Mammary epithelial cell (primary cell): Measurements from ENCODE around the gene SRRM4.

Source experiments
- EZH2 ChIP-seq: IDR thresholded peaks from 2 replicates; pipeline ENCODE4 v1.6.1; 2012; ENCODE audit warnings: low read length, inconsistent platforms, borderline replicate concordance
- TF ChIP-seq, protein P1 (sequence below), 2 donors: IDR thresholded peaks in 1 of 2; conservative IDR thresholded peaks in 1 of 2; 2 replicates each; pipeline ENCODE4 v1.5.1; 2011 to 2012; ENCODE audit warnings: inconsistent platforms in 2 of 2, low read length in 2 of 2, mild to moderate bottlenecking in 2 of 2, control low read depth in 1 of 2, low read depth in 1 of 2; ENCODE audit not compliant: insufficient read depth in 1 of 2; ENCODE audit errors: extremely low read depth in 1 of 2

DNA sequence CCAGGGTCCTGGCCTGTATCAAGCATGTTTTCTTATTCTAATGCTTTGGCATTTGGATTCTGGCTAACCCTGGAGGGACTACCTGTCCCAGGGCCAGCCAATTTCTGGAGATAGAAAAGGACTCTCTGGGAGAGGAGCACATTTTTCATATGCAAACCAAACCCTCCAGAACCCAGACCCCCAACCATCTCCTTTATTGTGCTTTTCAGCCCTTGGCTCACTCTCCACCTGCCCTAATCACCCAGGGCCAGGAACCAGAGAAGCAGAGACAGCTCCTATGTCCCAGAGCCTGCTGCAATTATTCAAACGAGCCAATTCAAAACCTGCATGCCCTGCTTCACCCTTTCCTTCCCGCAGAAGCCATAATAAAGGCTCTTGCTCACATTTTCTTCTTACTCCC, 221.2 kb downstream of the SRRM4 start:
- TF ChIP-seq, protein P1, sequence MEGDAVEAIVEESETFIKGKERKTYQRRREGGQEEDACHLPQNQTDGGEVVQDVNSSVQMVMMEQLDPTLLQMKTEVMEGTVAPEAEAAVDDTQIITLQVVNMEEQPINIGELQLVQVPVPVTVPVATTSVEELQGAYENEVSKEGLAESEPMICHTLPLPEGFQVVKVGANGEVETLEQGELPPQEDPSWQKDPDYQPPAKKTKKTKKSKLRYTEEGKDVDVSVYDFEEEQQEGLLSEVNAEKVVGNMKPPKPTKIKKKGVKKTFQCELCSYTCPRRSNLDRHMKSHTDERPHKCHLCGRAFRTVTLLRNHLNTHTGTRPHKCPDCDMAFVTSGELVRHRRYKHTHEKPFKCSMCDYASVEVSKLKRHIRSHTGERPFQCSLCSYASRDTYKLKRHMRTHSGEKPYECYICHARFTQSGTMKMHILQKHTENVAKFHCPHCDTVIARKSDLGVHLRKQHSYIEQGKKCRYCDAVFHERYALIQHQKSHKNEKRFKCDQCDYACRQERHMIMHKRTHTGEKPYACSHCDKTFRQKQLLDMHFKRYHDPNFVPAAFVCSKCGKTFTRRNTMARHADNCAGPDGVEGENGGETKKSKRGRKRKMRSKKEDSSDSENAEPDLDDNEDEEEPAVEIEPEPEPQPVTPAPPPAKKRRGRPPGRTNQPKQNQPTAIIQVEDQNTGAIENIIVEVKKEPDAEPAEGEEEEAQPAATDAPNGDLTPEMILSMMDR (conservative IDR thresholded peaks at IDR 0.05 in 1 of 2, IDR thresholded peaks at IDR 0.05 in 1 of 2; ENCODE audit: extremely low read depth in 1 of 2, insufficient read depth in 1 of 2, low read depth in 1 of 2, low read length in 2 of 2), result no peak
- no peak for TF ChIP-seq EZH2
